GM12801 (cell line): Measurements from ENCODE around the gene OAS3.

ENCODE experiments used
- TF ChIP-seq, protein P1 (sequence below): IDR thresholded peaks from one replicate; pipeline ENCODE4 v1.5.1; 2011; ENCODE audit warnings: control low read depth; ENCODE audit not compliant: insufficient read length; ENCODE audit errors: extremely low read depth

The OAS3 gene

DNA sequence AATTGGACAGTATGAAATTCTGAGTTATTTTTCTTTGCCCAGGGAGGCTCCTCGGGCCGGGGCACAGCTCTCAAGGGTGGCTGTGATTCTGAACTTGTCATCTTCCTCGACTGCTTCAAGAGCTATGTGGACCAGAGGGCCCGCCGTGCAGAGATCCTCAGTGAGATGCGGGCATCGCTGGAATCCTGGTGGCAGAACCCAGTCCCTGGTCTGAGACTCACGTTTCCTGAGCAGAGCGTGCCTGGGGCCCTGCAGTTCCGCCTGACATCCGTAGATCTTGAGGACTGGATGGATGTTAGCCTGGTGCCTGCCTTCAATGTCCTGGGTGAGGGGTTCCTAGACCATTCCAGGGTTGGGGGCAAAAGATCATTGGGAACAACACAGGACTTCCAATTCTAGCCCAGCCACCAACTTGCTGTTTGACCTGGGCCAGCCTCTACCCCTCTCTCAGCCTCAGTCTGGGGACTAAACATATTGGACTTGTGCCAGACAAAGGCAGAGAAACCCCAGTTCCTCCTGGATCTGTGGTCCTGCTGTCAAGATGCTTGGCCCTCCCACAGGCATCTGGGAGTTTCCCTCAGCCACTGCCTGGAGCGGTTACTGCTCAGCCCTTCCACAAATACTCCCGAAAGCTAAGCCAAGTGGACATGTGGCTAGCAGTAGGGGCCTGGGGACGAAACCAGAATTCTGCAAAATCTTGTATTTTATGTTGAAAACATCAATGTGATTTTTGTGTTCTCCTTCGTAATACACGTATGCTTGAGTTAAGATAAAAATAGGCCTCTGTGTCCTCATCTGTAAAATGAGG is 3.5 kb downstream of the OAS3 start:
- TF ChIP-seq, protein P1, sequence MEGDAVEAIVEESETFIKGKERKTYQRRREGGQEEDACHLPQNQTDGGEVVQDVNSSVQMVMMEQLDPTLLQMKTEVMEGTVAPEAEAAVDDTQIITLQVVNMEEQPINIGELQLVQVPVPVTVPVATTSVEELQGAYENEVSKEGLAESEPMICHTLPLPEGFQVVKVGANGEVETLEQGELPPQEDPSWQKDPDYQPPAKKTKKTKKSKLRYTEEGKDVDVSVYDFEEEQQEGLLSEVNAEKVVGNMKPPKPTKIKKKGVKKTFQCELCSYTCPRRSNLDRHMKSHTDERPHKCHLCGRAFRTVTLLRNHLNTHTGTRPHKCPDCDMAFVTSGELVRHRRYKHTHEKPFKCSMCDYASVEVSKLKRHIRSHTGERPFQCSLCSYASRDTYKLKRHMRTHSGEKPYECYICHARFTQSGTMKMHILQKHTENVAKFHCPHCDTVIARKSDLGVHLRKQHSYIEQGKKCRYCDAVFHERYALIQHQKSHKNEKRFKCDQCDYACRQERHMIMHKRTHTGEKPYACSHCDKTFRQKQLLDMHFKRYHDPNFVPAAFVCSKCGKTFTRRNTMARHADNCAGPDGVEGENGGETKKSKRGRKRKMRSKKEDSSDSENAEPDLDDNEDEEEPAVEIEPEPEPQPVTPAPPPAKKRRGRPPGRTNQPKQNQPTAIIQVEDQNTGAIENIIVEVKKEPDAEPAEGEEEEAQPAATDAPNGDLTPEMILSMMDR, result no peak

DNA sequence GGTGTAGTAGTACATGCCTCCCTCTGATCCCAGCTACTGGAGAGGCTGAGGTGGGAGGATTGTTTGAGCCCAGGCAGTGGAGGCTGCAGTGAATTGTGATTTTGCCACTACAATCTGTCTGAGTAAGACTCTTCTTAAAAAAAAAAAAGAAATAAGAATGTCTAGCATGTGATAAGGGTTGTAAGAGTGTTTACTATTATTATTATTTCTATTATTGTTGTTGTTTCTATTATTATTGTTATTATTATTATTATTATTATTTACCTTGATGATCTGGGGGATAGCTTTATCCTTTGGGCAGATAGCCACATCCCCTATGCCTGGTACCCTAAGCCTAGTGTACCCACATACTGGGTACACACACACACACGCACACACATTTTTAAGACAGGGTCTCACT is 4.3 kb downstream of the OAS3 start:
- TF ChIP-seq, protein P1, result no peak

DNA sequence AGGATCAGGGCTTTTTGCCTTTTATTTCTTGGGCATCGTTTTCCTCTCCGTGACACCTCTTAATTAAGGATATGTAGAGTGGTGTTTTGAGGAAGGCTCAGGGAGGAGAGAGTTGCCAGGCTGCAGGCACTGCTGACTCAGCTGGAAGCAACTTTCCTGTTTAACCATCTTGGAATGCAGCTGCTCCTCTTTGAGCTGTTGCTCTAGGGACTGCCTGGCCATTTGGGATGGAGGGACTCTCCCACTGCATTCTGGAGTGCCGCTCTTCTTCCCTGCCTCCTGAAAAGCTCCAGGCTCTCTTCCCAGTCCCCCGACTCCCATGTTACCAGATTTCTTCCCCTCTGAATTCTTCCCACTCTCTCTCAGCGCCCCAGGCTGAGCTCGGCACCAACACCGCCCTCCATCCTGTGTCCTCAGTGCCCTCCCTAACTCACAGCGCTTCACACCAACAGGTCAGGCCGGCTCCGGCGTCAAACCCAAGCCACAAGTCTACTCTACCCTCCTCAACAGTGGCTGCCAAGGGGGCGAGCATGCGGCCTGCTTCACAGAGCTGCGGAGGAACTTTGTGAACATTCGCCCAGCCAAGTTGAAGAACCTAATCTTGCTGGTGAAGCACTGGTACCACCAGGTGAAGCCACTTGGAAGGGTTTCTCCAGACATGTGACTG is 5.9 kb downstream of the OAS3 start:
- TF ChIP-seq, protein P1, result no peak

DNA sequence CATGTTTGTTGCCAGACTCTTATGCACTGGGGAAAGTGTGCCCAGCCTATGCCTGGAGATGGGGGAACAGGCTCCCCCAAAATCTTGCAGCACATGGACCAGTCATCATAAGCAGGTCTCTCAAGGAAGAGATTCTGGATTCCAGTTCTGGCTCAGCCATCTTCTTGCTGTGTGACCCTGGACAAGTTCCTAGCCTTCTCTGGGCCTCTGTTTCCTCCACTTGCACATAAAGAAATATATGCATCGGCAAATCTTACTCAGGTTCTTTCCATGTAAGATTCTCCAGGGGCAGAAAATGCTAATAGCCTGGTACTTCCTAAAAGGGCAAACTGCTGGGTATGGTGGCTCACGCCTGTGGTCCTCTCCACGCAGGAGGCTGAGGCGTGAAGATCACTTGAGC is 7.2 kb downstream of the OAS3 start:
- TF ChIP-seq, protein P1, result no peak

DNA sequence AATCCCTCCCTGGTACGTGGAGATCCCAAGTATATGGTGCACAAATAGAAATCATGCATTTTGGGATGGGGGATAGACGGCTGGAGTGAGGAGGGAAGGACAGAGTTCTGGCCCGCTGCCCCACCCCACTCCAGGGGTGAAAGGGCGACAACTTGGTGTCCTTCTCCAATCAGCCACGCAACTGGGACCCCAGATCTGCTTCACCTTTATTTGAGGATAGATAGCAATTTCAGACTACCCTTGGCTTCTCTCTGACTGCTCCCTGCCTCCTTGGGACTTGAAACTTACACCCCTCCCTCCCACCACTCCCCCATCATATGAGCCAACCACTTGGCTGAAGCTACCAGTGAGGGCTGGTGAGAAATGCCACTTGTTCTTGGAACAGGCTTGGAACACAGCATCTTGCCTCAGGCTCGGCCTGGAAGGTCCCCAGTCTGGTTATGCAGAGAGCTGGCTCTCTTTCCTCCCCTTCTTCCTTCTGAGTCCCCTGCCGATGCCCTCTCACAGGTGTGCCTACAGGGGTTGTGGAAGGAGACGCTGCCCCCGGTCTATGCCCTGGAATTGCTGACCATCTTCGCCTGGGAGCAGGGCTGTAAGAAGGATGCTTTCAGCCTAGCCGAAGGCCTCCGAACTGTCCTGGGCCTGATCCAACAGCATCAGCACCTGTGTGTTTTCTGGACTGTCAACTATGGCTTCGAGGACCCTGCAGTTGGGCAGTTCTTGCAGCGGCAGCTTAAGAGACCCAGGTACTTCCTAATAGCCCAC is 8.1 kb downstream of the OAS3 start:
- TF ChIP-seq, protein P1, result no peak

DNA sequence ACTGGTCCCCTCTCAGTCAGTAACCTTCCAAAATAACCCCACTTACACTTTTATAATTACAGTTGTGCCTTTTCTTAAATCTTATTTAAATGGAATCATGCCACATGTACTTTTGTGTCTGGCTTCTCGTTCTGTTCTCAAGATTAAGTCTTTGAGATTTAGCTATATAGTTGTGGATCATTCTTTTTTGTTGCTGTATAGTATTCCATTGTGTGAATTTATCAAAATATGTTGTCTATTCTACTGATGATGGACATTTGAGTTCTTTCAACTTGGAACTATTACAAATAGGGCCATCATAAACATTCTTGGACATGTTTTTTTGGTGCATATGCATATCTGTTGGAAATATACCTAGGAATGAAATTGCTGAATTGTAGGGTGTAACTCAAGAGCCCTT is 9.0 kb downstream of the OAS3 start:
- TF ChIP-seq, protein P1, result no peak

DNA sequence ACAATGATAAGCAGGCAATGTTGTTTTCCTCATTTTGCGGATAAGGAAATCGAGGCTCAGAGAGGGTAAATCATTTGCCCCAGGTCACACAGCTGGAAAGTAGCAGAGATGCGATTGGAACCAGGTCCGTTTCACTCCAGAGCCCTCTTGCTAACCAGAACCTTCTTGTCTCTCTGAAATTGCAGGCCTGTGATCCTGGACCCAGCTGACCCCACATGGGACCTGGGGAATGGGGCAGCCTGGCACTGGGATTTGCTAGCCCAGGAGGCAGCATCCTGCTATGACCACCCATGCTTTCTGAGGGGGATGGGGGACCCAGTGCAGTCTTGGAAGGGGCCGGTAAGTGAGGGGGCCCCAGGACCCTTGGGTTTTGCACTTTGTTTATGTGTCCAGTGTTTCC is 9.5 kb downstream of the OAS3 start:
- TF ChIP-seq, protein P1, result no peak
